SK-N-SH (cell line): Measurements from ENCODE around the gene BAHCC1.

Experiments used
- FOXM1 ChIP-seq: IDR thresholded peaks from 2 replicates; pipeline ENCODE4 v1.4.0; 2012; ENCODE audit warnings: low read depth, mild to moderate bottlenecking
- GATA2 ChIP-seq: sonication (generic); formaldehyde crosslinking; IDR thresholded peaks from 2 replicates; pipeline ENCODE4 v1.5.0; 2020; ENCODE audit warnings: mild to moderate bottlenecking, missing genetic modification reagents
- RAD21 ChIP-seq: IDR thresholded peaks from 2 replicates; pipeline ENCODE4 v1.6.1; 2012; ENCODE audit warnings: mild to moderate bottlenecking, low read length
- TAF1 ChIP-seq: IDR thresholded peaks from 2 replicates; pipeline ENCODE4 v1.6.1; 2012; ENCODE audit warnings: low read depth, mild to moderate bottlenecking, low read length, moderate library complexity, borderline replicate concordance
- TF ChIP-seq, protein P1 (sequence below): fragments of 200-600 bp; sonication (generic); IDR thresholded peaks from 2 replicates; pipeline ENCODE4 v1.6.1; 2017; ENCODE audit warnings: antibody characterized with exemption, mild to moderate bottlenecking, moderate library complexity
- TF ChIP-seq, protein P2 (sequence below): IDR thresholded peaks from 2 replicates; pipeline ENCODE4 v1.6.1; 2012; ENCODE audit warnings: mild to moderate bottlenecking, low read depth, low read length, moderate library complexity

DNA sequence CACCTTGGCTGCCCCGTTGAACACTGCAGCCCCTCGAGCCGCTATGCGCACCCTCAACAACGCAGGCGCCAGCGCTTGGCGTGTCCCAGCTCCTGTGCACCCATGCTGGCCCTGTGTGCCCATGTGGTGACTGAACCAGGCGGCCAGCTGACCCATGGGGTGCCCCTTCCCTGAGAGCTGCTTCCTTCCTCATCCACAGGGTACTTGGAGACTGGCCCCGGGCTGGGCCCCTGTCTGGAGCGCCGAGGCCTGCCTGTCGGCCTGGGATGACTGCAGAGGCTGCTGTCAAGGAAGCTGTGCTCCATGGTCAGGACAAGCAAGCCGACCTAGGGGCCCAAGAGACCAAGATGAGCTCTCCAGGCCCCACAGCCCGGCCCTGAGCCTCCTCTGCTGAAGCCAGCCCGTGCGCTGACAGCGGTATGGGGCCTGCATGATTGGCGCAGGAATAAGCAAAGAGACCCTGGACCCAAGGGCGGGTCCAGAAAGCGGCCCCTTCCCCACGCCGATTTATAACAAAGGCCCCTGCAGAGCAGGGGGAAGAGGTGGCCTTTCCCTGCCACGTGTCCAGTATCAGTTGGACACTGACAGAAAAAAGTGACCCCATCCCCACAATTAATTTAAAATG is 21.6 kb upstream of the BAHCC1 start:
- TF ChIP-seq FOXM1 (no peak), TAF1 (no peak), GATA2 (CRISPR knock-in tag) (no peak), RAD21 (no peak)
- TF ChIP-seq, protein P1, sequence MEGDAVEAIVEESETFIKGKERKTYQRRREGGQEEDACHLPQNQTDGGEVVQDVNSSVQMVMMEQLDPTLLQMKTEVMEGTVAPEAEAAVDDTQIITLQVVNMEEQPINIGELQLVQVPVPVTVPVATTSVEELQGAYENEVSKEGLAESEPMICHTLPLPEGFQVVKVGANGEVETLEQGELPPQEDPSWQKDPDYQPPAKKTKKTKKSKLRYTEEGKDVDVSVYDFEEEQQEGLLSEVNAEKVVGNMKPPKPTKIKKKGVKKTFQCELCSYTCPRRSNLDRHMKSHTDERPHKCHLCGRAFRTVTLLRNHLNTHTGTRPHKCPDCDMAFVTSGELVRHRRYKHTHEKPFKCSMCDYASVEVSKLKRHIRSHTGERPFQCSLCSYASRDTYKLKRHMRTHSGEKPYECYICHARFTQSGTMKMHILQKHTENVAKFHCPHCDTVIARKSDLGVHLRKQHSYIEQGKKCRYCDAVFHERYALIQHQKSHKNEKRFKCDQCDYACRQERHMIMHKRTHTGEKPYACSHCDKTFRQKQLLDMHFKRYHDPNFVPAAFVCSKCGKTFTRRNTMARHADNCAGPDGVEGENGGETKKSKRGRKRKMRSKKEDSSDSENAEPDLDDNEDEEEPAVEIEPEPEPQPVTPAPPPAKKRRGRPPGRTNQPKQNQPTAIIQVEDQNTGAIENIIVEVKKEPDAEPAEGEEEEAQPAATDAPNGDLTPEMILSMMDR: no peak
- TF ChIP-seq, protein P2, sequence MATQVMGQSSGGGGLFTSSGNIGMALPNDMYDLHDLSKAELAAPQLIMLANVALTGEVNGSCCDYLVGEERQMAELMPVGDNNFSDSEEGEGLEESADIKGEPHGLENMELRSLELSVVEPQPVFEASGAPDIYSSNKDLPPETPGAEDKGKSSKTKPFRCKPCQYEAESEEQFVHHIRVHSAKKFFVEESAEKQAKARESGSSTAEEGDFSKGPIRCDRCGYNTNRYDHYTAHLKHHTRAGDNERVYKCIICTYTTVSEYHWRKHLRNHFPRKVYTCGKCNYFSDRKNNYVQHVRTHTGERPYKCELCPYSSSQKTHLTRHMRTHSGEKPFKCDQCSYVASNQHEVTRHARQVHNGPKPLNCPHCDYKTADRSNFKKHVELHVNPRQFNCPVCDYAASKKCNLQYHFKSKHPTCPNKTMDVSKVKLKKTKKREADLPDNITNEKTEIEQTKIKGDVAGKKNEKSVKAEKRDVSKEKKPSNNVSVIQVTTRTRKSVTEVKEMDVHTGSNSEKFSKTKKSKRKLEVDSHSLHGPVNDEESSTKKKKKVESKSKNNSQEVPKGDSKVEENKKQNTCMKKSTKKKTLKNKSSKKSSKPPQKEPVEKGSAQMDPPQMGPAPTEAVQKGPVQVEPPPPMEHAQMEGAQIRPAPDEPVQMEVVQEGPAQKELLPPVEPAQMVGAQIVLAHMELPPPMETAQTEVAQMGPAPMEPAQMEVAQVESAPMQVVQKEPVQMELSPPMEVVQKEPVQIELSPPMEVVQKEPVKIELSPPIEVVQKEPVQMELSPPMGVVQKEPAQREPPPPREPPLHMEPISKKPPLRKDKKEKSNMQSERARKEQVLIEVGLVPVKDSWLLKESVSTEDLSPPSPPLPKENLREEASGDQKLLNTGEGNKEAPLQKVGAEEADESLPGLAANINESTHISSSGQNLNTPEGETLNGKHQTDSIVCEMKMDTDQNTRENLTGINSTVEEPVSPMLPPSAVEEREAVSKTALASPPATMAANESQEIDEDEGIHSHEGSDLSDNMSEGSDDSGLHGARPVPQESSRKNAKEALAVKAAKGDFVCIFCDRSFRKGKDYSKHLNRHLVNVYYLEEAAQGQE: no peak
